T47D (cell line): ENCODE data around the gene ADARB1.
A peak's percentile ranks its signal among the peaks of the same experiment; 100 is the strongest.

Source experiments
- DNase-seq, 2 experiments: peaks; one replicate each; pipeline versions ENCODE4 v3.0.0 to v3.0.0-alpha.2; 2011 to 2012; ENCODE audit warnings: low read depth in 1 of 2, low spot score in 1 of 2
- JUND ChIP-seq: IDR thresholded peaks from 2 replicates; pipeline ENCODE4 v1.6.1; 2012; ENCODE audit warnings: low read depth
- in situ Hi-C: cut with HindIII; loops from 2 replicates; pipeline ENCODE4 v1.10.0; 2016; ENCODE audit warnings: low sequenced_read_pairs, low pct_unique_long_range_greater_than_20kb

ADARB1 gene

DNA sequence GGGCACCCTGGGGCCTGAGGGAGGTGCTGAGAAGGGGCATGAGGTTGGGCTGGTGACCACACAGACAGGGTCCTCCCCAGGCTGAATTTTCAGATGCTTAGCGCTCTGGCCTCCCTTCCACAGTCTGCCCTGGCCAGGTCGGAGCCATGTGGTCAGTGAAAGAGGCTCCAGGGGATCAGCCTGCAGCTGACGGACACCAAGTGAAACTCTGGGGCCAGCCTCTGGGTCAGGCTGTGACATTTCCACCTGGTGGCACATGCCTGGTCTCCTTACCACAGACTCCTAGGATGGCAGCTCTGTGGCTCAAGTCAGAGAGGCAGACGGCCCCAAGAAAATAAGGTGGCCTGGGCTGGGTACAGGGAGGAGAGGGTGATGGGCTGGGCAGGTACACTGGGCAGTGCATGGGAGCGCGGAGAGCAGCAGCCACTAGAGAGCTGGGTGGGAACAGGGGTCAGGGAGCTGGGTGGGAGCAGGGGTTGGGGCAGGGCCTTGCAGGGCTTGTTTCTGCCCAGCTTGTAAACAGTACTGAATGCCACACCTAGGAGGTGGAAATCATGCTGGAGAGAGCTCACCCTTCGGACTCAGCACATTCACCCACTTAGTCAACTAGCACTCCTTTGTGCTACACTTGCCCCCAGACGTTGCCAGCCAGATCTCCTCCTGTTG is 20.7 kb upstream of the ADARB1 start:
- no peak for DNase-seq
- in situ Hi-C loops = no loop called here
- no peak for TF ChIP-seq JUND

DNA sequence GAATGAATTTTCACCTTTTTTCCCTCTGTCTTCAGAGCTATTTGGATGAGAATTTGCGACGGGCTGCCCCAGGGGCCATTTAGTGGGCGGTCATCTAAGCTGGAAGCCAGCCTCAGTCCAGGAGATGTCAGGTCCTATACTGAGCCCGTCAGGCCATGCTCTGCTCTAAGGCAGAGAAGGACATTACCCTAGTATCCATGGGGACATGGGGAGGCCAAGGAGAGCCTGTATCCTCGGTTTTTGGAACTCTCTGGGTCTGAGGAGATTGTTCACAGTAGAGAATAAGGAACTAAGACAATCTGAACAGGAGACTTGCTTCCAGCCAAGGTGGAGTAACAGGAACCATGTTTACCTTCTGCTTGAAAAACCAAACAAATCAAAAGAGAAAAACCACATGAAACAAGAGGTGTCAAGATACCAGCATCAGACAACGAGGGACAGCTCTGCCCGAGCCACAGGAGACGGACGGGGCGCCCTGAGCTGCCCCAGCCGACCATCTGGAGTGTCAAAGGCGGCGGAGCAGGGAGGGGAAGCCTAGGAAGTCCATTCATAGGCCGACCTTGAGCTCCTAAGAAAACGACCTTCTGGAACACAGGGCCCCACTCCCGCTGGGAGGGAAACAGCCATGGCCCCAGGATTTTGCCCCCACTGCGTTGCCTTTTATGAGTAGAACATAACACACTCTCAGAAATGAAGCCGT is 20.0 kb upstream of the ADARB1 start:
- DNase-seq = no peak
- in situ Hi-C loops = no loop called here

DNA sequence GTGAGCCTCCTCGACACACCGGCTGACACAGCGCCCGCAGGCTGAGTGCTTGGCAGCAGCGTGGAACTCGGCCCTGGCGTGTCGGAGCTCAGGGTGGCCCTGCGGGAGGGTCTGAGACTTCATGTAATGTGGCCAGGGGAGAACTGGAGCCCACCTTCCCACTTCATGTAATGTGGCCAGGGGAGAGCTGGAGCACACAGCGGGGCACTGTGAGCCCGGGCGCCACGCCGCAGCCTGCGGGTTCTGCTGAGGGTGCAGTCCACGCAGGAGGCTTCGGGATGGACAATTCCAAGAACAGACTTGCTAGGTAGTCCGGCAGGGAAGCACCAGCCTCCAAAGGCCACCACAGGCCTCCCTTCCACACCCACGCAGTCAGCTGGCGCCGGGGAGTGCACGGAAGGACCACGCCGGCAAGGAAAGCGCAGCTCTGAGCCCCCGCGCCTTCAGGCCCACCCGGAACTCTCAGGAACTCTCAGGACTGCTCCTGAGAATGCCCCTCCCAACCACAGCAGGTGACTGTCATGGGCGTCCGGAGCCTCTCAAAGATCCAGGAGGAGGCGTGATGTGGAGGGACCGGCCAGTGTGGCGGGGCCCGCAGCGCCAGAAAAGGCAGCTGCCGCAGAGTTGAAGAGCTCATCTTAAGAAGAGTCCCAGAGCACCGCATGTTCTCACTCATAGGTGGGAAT is 19.3 kb upstream of the ADARB1 start:
- in situ Hi-C loops = no loop called here
- TF ChIP-seq JUND = no peak
- DNase-seq = no peak

More for the DNA sequence above, 20.0 kb upstream of the ADARB1 start:
- no peak for TF ChIP-seq JUND

DNA sequence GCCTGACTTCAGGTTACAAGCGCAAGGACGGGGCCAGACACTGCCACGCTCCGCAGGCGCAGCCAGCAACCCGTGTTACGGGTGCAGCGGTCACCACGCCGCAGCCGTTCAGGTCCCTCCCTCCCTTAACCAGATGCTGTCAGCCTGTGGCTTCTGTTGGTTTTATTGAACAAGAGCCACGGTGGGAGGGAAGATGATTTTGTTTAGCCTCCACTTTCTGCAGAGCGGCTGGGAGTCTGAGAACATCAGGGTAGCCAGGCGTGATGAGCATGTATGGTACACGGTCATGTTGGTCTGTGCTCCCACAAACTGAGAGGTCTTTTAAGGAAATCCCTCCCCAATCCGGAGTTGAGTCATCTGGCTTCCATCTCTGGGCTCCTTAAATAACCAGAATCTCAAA is 18.5 kb upstream of the ADARB1 start:
- DNase-seq = no peak
- in situ Hi-C loops = no loop called here
- TF ChIP-seq JUND = no peak

DNA sequence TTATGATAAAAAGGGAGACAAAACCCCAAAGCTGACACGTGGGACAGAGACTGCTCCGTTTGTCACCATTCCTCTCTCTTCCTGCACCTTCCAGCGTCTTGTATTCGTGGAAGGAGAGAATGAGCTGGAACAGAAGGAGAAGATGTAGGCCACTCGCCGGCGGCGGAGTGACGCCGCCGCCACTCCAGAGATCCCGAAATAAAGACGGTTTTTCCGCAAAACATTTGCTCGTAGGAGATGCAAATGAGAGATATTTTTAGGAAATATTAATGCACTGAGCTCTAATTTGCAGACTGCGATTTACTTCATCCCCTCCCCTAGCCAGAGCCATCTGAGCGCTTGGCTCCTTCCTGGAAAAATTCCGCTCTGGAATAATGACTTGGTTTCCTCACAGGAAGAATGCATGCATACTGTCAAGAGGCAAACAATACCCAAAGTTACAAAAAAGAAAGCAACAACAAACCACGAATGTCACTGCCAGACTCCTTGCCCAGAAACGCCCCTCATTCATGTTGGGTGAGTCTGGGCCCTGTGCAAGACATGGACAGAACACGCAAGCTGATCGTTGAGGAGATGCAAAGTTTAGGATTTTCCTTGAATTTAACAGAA is 18.0 kb upstream of the ADARB1 start:
- TF ChIP-seq JUND = no peak
- no peak for DNase-seq
- in situ Hi-C loops = no loop called here

DNA sequence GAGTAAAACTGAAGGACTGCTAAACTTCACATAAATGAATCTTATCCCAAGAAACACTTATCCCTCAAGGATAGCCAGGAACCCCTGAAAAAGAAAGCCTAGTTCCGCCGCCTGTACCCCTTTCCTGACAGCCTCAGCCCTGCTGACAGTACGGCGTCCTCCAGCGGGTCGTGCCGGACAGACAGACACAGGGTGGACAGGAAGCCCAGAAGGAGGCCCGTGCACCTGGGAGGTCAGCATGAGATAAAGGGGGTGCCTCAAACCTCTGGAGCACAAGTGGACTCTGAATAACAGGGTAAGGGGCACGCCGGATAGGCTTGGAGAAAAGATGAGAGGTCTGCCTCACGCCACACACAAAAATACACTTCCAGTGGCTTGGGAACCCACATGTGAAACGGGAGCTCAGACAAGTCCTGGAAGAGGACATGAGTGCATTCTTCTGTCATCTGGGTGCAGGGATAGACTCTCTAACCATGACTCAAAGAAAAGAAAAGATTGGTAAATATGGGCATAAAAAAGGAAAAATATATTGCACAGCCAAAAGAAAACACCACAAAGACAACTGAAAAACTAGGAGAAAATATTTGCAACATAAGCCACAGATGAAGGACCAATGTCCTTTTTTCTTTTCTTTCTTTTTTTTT is 17.3 kb upstream of the ADARB1 start:
- in situ Hi-C loops = no loop called here
- DNase-seq = no peak
- no peak for TF ChIP-seq JUND

DNA sequence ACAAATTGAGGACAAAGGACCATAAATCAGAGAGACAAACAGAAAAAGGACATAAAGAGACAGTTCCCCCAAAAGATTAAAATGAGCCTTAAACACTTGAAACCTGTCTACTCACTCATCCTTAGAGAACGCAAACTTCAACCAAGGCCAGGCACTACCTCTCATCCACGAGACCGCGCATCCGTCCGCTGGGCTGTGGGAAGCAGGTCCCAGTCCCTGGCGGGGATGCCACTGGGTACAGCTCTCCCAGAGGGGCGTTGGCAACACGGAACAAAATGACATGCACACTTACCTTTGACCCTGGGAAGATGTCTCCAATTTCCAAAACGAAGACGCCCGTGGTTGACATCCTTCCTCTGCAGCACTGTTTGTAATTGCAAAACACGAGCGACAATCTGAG is 16.5 kb upstream of the ADARB1 start:
- no peak for TF ChIP-seq JUND
- in situ Hi-C loops = no loop called here
- no peak for DNase-seq

DNA sequence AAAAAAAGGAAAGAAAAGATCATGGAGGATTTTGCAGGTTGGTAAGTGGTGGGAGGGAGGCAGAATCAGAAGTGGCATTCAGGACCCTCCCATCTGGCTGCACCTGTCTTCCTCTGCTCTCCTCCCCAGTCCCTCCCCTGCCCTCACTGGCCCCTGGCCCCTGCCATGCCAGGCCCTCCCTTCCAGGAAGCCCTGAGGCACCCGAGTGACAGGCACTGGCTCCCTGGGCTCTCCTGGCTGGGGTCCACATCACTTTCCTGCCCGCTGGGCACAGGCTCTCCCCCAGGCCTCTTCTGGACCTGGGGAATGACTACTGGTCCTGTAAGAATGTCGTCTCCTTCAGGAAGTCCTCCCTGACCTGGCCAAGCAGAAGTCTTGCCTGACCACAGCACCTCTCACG is 15.3 kb upstream of the ADARB1 start:
- no peak for TF ChIP-seq JUND
- DNase-seq = no peak
- in situ Hi-C loops = no loop called here

DNA sequence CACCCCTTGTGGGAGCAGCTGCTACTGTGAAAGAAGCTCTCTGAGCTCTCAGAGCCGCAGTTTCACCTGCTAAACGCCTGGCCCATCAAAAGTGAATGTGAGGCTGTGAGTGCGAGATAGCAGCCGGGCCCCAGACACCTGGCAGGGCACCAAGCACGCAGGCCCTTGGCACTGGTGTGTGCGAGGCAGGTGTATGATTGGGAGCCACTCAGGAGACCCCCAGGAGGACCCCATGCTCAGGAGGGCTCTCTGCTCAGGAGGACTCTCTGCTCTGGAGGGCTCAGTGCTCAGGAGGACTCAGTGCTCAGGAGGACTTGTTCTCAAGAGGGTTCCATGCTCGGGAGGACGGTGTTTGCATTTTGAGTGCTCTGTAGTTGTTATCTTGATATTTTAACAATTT is 14.3 kb upstream of the ADARB1 start:
- DNase-seq = no peak
- TF ChIP-seq JUND = no peak
- in situ Hi-C loops = no loop called here

DNA sequence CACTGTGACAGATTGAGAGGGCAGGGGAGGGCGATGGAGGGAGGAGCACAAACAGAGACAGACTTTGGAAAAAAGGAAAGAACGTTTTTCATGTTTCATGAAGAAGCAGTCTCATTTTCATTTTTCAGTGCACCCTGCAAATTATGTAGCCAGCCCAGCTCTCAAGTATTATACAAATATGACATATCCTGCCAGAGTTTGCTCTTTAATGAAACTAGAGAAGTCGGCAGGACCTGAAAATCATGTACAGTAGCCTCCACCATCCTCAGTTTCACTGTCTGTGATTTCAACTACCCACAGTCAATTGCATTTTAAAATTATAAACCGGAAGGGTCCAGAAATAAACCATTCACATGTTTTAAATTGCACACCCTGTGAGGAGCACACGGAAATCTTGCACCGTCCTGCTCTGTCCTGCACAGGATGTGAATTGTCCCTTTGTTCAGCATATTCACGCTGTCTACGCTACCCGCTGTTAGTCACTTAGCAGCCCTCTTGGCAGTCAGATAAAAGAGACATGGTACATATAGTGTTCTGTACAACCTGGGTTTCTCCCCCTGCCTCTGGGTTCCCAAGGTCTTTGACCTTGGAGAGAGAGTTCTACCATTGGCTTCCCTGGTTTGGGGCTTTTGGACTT is 13.6 kb upstream of the ADARB1 start:
- DNase-seq = peak in 1 of 2 experiments; percentile 16
- no peak for TF ChIP-seq JUND
- in situ Hi-C loops = no loop called here

DNA sequence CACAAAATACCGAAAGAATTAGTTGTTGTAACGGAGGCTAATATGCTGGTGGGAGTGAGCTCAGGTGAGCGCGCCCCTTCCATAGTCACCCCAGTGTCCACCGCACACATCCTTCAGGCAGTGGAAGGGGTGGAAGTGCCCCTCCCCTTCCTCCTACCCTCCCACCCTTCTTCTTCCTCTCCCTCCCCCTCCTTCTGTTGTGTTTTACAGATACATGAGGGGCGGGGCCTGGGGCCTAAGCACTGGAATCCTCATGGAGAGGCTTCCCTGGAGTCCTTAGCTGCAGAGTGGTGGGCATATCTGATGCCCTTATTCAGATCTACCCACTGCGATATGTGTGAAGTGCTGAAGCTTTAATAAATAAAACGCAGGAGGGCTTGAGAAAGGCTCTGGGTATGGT is 10.3 kb upstream of the ADARB1 start:
- in situ Hi-C loops = no loop called here
- no peak for DNase-seq
- TF ChIP-seq JUND = no peak

DNA sequence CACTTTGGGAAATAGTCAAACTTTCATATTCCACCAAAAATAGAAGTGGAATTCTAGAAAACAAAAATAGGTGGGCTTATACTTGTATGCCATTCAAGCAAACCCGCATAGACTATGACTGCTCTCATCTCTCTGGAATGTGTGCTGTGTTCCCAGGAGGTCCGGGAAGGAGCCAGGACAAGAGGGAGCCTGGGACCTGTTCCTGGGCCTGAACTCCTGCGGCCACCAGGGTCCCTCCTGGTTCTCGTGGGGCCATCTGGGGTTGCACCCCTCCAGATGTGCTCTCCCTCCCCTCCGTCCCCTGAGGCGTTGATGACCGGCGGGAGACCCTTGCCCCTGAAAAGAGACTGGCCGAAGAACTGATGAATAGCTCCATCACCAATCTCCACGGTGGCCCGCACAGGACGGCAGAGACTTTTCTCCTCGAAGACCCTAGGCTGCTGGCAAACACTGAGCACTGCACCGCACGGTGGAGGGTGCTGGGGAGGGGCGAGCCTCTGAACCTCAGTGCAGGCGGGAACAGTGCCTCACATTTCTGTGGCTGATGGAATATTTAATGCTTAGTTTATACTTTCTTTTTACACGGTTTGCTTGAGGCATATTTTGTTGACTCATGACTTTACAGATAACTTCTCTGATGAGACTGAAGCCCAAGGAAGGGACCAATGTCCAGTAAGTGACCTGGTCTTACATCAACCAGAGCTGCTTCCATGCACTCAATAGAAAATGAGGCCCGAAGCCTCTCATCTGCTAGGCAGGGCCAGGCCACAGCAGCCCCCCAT is 9.6 kb upstream of the ADARB1 start:
- in situ Hi-C loops = no loop called here
- no peak for DNase-seq
- no peak for TF ChIP-seq JUND
